HEK293 (cell line): Measurements from ENCODE around the gene STK39.

Experiments used
- CTCF ChIA-PET: fragments of 350-600 bp; formaldehyde crosslinking; extraction: SDS; loops from one replicate; lab custom pipeline; 2021; ENCODE audit warnings: antibody characterized with exemption; lab: Yijun Ruan, JAX
- POLR2A ChIA-PET: fragments of 300-600 bp; formaldehyde crosslinking; extraction: SDS; loops from one replicate; lab custom pipeline; 2020; ENCODE audit warnings: antibody characterized with exemption, inconsistent platforms; lab: Yijun Ruan, JAX
- H3K27ac ChIP-seq: fragments of 200-500 bp; sonication (Bioruptor generic); 2 replicates; pipeline ENCODE4 v1.5.1; 2014; ENCODE audit warnings: low read depth, low read length, control low read depth, inconsistent platforms; ENCODE audit errors: extremely low read depth
- H3K36me3 ChIP-seq, 2 experiments: fragments of 200-500 bp in 1 of 2; sonication (Bioruptor generic) in 1 of 2; 1 replicate in 1 of 2; 2 replicates in 1 of 2; pipeline ENCODE4 v1.5.1; 2014 to 2017; ENCODE audit warnings: inconsistent platforms in 2 of 2, low read length in 2 of 2; ENCODE audit not compliant: control insufficient read depth in 2 of 2, insufficient read depth in 1 of 2
- H3K4me1 ChIP-seq: fragments of 200-500 bp; sonication (Bioruptor generic); 2 replicates; pipeline ENCODE4 v1.5.1; 2014; ENCODE audit warnings: mild to moderate bottlenecking, low read length, inconsistent platforms; ENCODE audit not compliant: control insufficient read depth, insufficient read depth
- H3K4me3 ChIP-seq: 2 replicates; pipeline ENCODE4 v1.5.1; 2011; ENCODE audit warnings: low read depth, mild to moderate bottlenecking, control low read depth, low read length, moderate library complexity
- H3K9me3 ChIP-seq: fragments of 200-500 bp; sonication (Bioruptor generic); 2 replicates; pipeline ENCODE4 v1.5.1; 2014; ENCODE audit warnings: low read depth, low read length, inconsistent platforms; ENCODE audit not compliant: control insufficient read depth, insufficient read depth
- FEZF1 ChIP-seq: fragments of 450-650 bp; formaldehyde crosslinking; IDR thresholded peaks from 2 replicates; pipeline ENCODE4 v1.5.1; 2016; ENCODE audit warnings: missing biosample characterization, missing genetic modification characterization
- GLIS1 ChIP-seq: fragments of 450-650 bp; formaldehyde crosslinking; IDR thresholded peaks from 2 replicates; pipeline ENCODE4 v1.5.1; 2016; ENCODE audit warnings: missing biosample characterization, missing genetic modification characterization
- HIC1 ChIP-seq: fragments of 450-650 bp; formaldehyde crosslinking; IDR thresholded peaks from 2 replicates; pipeline ENCODE4 v1.5.1; 2016; ENCODE audit warnings: missing biosample characterization, missing genetic modification characterization
- KLF9 ChIP-seq: fragments of 450-650 bp; formaldehyde crosslinking; IDR thresholded peaks from 2 replicates; pipeline ENCODE4 v1.5.1; 2016; ENCODE audit warnings: missing biosample characterization, missing genetic modification characterization, low read depth
- RBAK ChIP-seq: fragments of 450-650 bp; formaldehyde crosslinking; IDR thresholded peaks from 2 replicates; pipeline ENCODE4 v1.5.1; 2016; ENCODE audit warnings: missing biosample characterization, missing genetic modification characterization
- TRIM28 ChIP-seq: IDR thresholded peaks from 2 replicates; pipeline ENCODE4 v1.6.1; 2011; ENCODE audit warnings: low read length, control low read depth, borderline replicate concordance
- ZBTB44 ChIP-seq: fragments of 450-650 bp; IDR thresholded peaks from 2 replicates; pipeline ENCODE4 v1.5.1; 2018; ENCODE audit warnings: missing biosample characterization, mild to moderate bottlenecking, missing genetic modification characterization
- ZBTB8A ChIP-seq: fragments of 450-650 bp; formaldehyde crosslinking; IDR thresholded peaks from 2 replicates; pipeline ENCODE4 v1.5.1; 2016; ENCODE audit warnings: missing biosample characterization, missing genetic modification characterization
- ZIC2 ChIP-seq: fragments of 450-650 bp; formaldehyde crosslinking; IDR thresholded peaks from 2 replicates; pipeline ENCODE4 v1.5.1; 2016; ENCODE audit warnings: missing biosample characterization, missing genetic modification characterization
- ZNF155 ChIP-seq: fragments of 450-650 bp; formaldehyde crosslinking; IDR thresholded peaks from 2 replicates; pipeline ENCODE4 v1.5.1; 2016; ENCODE audit warnings: missing biosample characterization, missing genetic modification characterization
- ZNF223 ChIP-seq: fragments of 450-650 bp; formaldehyde crosslinking; IDR thresholded peaks from 2 replicates; pipeline ENCODE4 v1.5.1; 2016; ENCODE audit warnings: missing biosample characterization, missing genetic modification characterization
- ZNF324 ChIP-seq: fragments of 450-650 bp; formaldehyde crosslinking; IDR thresholded peaks from 2 replicates; pipeline ENCODE4 v1.5.1; 2016; ENCODE audit warnings: missing biosample characterization, missing genetic modification characterization
- ZNF423 ChIP-seq: fragments of 450-650 bp; formaldehyde crosslinking; IDR thresholded peaks from 2 replicates; pipeline ENCODE4 v1.5.1; 2016; ENCODE audit warnings: missing biosample characterization, missing genetic modification characterization
- ZNF449 ChIP-seq: fragments of 450-650 bp; formaldehyde crosslinking; IDR thresholded peaks from 2 replicates; pipeline ENCODE4 v1.5.1; 2017; ENCODE audit warnings: missing biosample characterization, mild to moderate bottlenecking, missing genetic modification characterization, moderate library complexity
- ZNF514 ChIP-seq: fragments of 450-650 bp; formaldehyde crosslinking; IDR thresholded peaks from 2 replicates; pipeline ENCODE4 v1.5.1; 2016; ENCODE audit warnings: missing biosample characterization, missing genetic modification characterization
- ZNF585B ChIP-seq: fragments of 450-650 bp; formaldehyde crosslinking; IDR thresholded peaks from 2 replicates; pipeline ENCODE4 v1.5.1; 2016; ENCODE audit warnings: missing biosample characterization, missing genetic modification characterization
- ZNF843 ChIP-seq: fragments of 450-650 bp; formaldehyde crosslinking; IDR thresholded peaks from 2 replicates; pipeline ENCODE4 v1.5.1; 2016; ENCODE audit warnings: missing biosample characterization, missing genetic modification characterization
- TF ChIP-seq, protein P1 (sequence below): fragments of 450-650 bp; formaldehyde crosslinking; IDR thresholded peaks from 2 replicates; pipeline ENCODE4 v1.5.0; 2017; ENCODE audit warnings: missing biosample characterization, missing genetic modification characterization, borderline replicate concordance
- TF ChIP-seq, protein P2 (sequence below): fragments of 450-650 bp; formaldehyde crosslinking; IDR thresholded peaks from 2 replicates; pipeline ENCODE4 v1.5.1; 2017; ENCODE audit warnings: missing biosample characterization, missing genetic modification characterization

The STK39 gene

DNA sequence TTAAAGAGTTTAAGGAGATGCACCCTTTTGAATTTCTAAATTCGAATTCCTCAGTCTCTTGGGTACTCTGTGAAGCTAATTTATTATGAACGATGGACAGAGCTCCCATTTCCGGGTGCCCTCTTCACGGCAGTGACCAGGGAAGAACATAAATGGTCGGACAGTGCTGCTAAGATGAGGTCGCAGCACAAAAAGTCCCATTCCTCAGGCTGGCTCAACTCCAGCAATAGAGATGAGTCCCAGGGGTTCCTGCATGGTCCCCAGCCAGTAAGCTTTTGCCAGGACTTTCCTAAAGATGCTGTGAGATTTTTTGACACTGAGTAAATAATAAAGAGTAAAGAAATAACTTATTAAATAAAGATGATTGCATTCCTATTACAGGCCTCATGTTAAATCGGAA lies 43.0 kb upstream of the STK39 start:
- Histone ChIP-seq H3K27ac (no peak overlapping the region), H3K36me3 (no peaks in the 10 kb centered on the region), H3K4me3 (no peak overlapping the region)
- CTCF ChIA-PET: no interaction called here
- TF ChIP-seq FEZF1 (no peak), ZNF585B (tag by site-specific recombination) (no peak), RBAK (tag by site-specific recombination) (no peak), ZNF155 (tag by site-specific recombination) (no peak), ZNF514 (tag by site-specific recombination) (no peak), ZBTB44 (tag by site-specific recombination) (no peak)
- TF ChIP-seq, all 188 proteins: peak for 0
- Histone ChIP-seq H3K9me3 (no peaks in the 10 kb centered on the region), H3K4me1 (no peaks in the 10 kb centered on the region)
- POLR2A ChIA-PET: no interaction called here

- CTCF ChIA-PET: interaction anchor here (0.6 kb wide), 1 partner anchor 81 kb away, joined by 3 read pairs; no protein-coding TSS in a partner anchor
- H3K4me1 ChIP-seq: no peaks in the 10 kb centered on the region
- no peak for TF ChIP-seq TRIM28
- TF ChIP-seq, protein P1, sequence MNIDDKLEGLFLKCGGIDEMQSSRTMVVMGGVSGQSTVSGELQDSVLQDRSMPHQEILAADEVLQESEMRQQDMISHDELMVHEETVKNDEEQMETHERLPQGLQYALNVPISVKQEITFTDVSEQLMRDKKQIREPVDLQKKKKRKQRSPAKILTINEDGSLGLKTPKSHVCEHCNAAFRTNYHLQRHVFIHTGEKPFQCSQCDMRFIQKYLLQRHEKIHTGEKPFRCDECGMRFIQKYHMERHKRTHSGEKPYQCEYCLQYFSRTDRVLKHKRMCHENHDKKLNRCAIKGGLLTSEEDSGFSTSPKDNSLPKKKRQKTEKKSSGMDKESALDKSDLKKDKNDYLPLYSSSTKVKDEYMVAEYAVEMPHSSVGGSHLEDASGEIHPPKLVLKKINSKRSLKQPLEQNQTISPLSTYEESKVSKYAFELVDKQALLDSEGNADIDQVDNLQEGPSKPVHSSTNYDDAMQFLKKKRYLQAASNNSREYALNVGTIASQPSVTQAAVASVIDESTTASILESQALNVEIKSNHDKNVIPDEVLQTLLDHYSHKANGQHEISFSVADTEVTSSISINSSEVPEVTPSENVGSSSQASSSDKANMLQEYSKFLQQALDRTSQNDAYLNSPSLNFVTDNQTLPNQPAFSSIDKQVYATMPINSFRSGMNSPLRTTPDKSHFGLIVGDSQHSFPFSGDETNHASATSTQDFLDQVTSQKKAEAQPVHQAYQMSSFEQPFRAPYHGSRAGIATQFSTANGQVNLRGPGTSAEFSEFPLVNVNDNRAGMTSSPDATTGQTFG: no peak
- POLR2A ChIA-PET: no interaction called here
- no peaks in the 10 kb centered on the region for H3K36me3 ChIP-seq
- no peak overlapping the region for H3K27ac ChIP-seq
- H3K4me3 ChIP-seq: no peak overlapping the region
- H3K9me3 ChIP-seq: no peaks in the 10 kb centered on the region
Observed at GRCh38 chr2:168289880-168290279, 42.5 kb upstream of the STK39 start.

DNA sequence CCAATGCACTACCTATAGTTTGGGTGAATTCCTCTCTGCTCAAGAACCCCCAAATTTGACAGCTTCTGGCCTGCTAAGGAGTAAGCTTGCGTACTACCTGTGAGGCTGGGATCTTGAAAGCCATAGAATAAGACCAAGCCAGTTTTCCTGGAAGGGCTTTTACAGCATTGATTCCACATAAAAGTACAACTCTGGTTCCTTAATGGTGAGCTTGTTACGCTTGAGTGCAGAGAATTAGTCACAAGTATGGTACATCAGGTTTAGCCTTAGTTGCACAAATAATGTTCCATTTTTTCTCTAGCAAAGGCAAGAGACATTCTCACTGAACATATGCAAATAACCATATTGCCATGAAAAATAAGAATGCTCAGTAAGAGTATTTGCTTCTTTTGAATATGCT lies 39.1 kb upstream of the STK39 start:
- TF ChIP-seq HIC1 (tag by site-specific recombination) (no peak), ZNF423 (no peak), ZNF449 (tag by site-specific recombination) (no peak), ZBTB8A (no peak), ZNF843 (tag by site-specific recombination) (no peak), ZNF223 (tag by site-specific recombination) (no peak), ZIC2 (tag by site-specific recombination) (no peak), ZNF324 (tag by site-specific recombination) (no peak), KLF9 (tag by site-specific recombination) (no peak), GLIS1 (tag by site-specific recombination) (no peak)
- TF ChIP-seq, protein P2, sequence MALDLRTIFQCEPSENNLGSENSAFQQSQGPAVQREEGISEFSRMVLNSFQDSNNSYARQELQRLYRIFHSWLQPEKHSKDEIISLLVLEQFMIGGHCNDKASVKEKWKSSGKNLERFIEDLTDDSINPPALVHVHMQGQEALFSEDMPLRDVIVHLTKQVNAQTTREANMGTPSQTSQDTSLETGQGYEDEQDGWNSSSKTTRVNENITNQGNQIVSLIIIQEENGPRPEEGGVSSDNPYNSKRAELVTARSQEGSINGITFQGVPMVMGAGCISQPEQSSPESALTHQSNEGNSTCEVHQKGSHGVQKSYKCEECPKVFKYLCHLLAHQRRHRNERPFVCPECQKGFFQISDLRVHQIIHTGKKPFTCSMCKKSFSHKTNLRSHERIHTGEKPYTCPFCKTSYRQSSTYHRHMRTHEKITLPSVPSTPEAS (tag by site-specific recombination): no peak
- TF ChIP-seq, all 188 proteins: peak for 0
- Histone ChIP-seq H3K36me3 (no peaks in the 10 kb centered on the region), H3K4me1 (no peaks in the 10 kb centered on the region), H3K9me3 (no peaks in the 10 kb centered on the region), H3K4me3 (no peak overlapping the region), H3K27ac (no peak overlapping the region)
- POLR2A ChIA-PET: no interaction called here
- CTCF ChIA-PET: no interaction called here
